ACHN (cell line): ENCODE data around the gene VCP.
"Not testable (repeated sequence)": the region's sequence is repeated elsewhere in the genome, so short reads cannot be mapped to it uniquely, and the experiment has no call there.

ENCODE experiments used
- DNase-seq: peaks from one replicate; pipeline ENCODE4 v3.0.0-alpha.2; 2015
- in situ Hi-C: cut with HindIII; loops from 2 replicates; pipeline ENCODE4 v1.10.0; 2017; ENCODE audit warnings: low sequenced_read_pairs, low pct_ligation_motif_present, low pct_unique_long_range_greater_than_20kb

The VCP gene

DNA sequence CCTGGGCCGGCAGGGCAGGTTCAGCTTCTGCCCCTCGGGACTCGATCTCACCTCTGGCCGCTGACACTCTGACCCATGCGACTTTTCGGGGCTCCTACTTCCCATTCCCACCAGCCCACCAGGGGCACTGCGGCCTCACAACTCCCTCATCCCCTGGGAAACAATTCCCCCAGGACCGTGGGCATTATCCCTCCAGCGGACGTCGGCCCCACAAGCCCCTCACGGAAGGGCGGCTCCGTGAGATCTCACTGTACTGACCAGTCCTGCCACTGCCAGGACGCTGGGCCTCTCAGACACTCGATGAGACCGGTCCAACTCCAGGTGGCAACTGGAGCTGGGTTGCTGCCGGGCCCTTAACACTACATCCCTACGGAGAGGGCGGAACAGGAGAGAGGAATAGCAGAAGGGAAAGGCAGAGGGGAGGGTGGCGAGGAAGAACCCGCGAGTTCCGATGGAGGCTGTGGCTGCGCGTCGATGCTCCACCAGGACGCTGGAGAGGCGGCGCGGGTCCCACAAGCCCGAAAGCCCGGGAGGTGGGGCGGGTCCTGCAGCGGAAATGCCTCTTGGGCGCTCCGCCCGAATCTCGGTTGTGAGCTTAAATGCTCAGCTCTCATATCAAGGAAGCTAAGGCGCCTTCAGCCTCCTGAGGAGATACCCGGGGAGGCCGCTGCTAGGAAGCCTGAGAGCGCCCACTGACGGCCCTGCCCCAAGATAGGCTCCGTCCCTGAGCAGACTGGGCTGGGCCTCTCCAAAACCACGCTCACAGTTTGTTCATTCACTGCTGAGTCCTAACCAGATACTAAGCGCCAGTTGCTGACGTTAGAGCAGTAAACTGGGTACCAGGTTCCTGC is 36.3 kb downstream of the VCP start:
- in situ Hi-C loops: no loop called here
- no peak for DNase-seq

DNA sequence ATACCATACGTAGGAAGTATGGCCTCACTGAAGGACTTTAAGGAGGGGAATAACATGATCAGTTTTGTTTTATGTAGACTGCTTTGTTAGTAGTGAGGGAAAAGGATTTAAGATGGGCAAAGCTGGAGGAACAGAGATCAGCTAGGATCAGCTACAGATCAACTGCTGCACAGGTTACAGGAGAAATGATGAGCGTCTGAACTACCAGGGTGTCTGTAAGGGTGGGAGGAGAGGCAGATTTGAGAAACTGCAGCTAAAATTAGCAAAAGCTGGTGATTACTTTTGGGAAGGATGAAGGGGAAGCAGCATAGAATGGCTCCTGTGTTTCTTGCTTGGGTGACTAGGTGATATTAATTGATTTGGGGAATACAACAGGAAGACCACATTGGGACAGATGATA is 39.3 kb downstream of the VCP start:
- in situ Hi-C loops: no loop called here
- no peak for DNase-seq

DNA sequence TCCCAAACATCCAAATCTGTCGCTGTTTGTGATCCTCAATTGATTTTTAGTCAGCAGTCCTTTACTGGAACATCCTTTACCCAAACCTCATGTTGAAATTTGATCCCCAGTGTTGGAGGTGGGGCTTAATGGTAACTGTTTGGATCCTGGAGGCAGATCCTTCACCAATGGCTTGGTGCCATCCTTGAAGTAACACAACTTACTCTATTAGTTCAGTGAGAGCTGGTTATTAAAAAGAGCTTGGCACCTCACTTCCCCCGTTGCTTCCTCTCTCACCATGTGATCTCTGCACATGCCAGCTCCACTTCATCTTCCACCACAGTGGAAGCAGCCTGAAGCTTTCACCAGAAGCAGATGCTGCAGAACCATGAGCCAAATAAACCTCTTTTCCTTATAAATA is 42.6 kb downstream of the VCP start:
- DNase-seq: no peak
- in situ Hi-C loops: no loop called here

DNA sequence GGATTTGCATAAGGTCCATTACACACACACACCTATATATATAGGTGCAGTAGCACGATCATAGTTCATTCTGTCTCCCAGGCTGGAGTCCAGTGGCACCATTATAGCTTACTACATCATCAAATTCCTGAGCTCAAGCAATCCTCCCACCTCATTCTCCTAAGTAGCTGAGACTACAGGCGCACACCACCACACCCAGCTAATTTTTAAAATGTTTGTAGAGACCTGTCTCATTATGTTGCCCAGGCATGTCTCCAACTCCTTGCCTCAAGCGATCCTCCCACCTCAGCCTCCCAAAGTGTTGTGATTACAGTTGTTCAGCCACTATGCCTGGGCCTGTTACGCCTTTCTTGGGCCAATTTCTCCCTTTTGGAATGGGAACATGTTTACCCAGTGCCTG is 43.2 kb downstream of the VCP start:
- DNase-seq: no peak
- in situ Hi-C loops: no loop called here

DNA sequence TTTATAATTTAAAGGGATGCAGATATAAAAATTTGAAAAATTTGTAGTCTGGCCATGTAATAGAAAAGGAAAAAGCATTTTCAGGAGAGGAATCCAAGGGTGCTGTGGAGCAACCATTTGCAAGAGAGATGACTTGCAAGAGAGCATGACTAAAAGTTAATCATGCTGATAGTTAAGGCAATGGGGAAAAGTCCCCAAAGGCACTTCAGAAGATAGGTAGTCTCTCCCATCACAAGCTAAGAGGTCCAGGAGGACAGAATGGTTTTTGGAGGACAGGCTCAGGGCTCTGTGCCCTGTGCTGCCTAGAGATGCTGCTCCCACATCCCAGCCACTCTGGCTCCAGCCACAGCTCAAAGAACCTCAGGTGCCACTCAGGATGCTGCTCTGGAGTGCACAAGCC is 44.1 kb downstream of the VCP start:
- in situ Hi-C loops: no loop called here
- DNase-seq: no peak

DNA sequence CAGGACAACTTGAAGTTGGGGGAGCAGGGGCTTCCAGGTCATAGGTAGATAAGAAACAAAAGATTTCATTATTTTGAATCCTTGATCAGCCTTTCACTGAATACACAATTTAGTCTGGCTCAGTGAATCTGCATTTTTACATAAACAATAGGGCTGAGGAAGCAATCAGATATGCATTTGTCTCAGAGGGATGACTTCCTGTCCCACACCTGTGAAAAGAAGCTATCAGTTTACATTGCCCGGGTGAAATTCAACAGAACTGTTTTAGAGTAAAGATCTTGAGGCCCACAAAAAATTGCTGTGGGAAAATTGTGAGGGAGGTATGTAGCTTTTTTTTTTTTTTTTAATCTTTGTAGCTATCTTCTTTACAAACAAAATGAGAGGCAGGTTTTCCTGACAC is 44.6 kb downstream of the VCP start:
- DNase-seq: no peak
- in situ Hi-C loops: no loop called here

DNA sequence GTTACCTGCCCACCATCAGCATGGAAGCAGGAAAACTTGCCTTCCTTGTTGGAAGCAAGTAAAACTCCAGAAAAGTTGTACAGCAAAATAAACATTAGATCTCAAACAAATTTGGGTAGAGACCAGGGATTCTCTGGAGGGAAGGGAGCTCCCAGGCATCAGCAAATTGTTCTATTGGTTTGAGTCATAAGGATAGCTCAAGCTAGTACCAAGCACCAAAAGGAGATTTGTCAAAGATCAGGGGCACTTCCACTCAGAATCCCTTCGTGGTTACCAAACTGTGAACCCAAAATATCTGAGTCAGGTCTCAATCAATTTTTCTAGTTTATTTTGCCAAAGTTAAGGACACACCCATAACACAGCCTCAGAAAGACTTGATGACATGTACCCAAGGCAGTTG is 45.1 kb downstream of the VCP start:
- no peak for DNase-seq

DNA sequence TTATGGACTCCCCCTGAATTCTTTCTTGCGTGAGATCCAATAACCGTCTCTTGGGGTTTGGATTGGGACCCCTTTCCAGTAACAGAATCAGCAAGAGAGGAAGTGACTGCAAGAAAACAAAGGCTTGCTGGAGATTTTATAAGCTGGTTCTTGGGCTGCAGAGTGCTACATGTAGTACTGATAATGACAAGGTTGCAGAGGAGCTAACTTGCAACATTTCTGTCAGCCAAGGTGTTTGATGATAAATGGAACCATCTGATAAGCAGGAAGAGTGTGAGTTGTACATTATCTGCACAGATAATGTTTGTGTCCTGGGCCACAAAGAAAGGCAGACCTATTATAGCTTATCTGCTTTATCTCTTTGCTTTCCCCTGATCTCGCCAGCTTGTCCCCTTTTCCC is 45.8 kb downstream of the VCP start:
- in situ Hi-C loops: no loop called here
- no peak for DNase-seq

More for the DNA sequence above, 45.1 kb downstream of the VCP start:
- in situ Hi-C loops: no loop called here

DNA sequence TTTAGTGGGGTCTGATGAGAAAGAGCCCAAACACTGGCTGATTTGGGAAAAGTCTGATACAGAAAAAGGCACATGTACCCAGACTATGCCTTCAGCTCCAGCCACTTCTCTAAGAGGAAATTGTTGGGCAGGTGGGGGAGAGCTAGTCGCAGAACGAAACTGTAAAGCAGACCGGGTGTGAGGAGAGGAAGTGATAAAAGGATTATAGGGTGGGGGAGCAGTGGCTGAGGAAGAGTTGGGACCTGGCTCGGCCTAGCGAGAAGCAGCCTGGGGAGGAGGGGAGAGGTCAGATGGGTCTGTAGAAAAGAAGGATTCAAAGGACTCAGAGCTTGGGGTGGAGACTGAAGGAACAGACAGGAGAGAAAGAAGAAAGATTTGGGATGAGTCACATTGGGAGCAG is 49.0 kb downstream of the VCP start:
- in situ Hi-C loops: not testable (repeated sequence)

DNA sequence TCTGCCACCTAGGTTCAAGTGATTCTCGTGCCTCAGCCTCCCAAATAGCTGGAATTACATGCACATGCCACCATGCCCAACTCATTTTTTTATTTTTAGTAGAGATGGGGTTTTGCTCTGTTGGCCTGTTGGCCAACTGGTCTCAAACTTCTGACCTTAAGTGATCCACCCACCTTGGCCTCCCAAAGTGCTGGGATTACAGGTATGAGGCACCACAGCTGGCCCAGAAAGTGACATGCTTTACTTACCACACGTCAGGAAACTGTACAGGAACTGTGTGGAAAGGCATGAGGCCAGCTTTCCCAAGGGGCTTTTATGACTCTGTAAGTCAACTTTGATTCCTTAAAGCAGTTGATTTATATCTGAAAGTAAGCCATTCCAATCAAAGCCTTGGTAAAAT is 57.9 kb downstream of the VCP start:
- in situ Hi-C loops: no loop called here
- DNase-seq: no peak

More for the DNA sequence above, 49.0 kb downstream of the VCP start:
- not testable (repeated sequence) for DNase-seq

DNA sequence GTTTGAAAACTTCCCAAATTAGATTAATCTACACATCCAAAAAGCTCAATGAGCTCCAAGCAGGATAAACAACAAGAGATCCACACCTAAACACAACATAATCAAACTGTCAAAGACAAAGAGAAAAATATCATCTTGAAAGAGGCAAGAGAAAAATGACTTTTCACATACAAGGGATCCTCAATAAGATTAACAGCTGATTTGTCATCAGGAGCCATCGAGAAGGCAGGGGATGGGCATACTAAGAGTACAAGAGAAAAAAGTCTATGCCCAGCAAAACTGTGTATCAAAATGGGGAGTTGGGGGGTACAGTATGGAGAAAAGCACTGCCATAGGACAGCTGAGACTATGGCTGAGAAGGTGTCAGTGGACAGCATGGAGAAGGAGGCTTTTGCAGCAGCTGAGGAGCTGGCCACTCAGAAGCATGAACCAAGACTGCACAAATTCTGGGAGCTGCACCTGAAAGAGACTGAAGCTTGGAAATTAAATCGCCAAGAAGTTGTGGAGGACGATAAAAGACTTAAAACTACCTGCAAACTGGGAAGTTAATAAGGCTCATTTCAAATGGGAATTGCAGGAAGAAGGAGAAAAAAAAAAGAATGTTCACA is 62.0 kb downstream of the VCP start:
- no peak for DNase-seq
- in situ Hi-C loops: no loop called here
